Measurements from ENCODE around the gene ADAM12. TPM values are rescaled to one million over a fixed set of nuclear protein-coding genes. Genes with fewer than 3 reads are reported as not detected.

The ADAM12 gene
- polyA plus RNA-seq, 1 of the 3 experiments (the other 2 are of a cell fraction): 25.0 TPM

DNA sequence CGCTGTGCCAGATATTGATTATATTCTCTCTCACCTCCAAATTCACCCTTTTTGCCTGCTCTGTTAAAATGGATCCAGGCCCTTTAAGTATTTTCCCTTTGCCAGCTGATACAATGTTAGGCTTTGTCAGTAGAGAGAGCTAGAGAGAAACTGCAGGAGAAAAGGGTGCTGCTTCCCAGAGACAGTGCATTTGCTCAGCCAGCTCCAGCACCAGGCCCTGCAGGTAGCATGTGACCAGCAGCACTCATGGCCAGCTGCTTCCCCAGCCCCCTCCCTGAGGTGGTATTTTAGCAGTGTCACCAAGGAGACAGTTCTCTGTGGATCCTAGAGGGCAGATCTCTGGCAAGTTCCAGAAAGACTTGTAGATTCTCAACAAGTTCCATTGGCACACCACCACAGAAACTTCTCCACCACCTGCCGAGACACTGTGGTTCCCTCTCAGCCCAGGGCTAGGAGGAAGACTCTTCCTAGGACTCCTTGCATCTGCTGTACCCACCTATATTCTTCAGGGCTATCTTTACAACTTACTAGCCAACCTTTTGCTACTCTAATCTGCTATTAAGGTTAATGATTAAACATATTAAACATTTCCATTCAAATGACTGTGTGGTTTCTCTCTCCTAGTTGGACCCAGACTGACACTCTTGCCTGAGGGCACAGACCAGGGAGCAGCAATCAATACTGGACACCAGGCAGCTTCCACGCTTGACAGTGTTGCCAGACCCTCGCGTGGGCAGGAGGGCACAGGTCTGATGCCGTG lies 35.6 kb upstream of the ADAM12 start:
- Histone ChIP-seq H3K27ac (ENCODE audit: low read depth in 2 of 2, low read length in 1 of 2) (no peak overlapping the region), H3K4me2 (no peak overlapping the region), H2AFZ (ENCODE audit: low read depth) (no peak overlapping the region), H3F3A (replicated peaks; ENCODE audit: insufficient read depth) (no peaks in the 10 kb centered on the region), H3K36me3 (replicated peaks in 1 of 2; ENCODE audit: control insufficient read depth in 1 of 2, insufficient read depth in 2 of 2, low read length in 1 of 2) (no peaks in the 10 kb centered on the region), H3K9me3 (no peaks in the 10 kb centered on the region), H4K20me1 (ENCODE audit: insufficient read depth) (no peaks in the 10 kb centered on the region), H3K9me2 (no peaks in the 10 kb centered on the region), H3K27me3 (ENCODE audit: insufficient read depth) (no peaks in the 10 kb centered on the region), H3K4me1 (ENCODE audit: control insufficient read depth in 1 of 2, insufficient read depth in 2 of 2, low read depth in 1 of 2, low read length in 1 of 2) (peaks cover 0 to 4% of the 10 kb centered on the region in 2 experiments; a peak in 2 of 4 replicates), H3K4me3 (ENCODE audit: low read depth in 2 of 2, low read length in 1 of 2) (no peak overlapping the region), H3K9ac (no peak overlapping the region), H3K79me2 (ENCODE audit: insufficient read depth) (no peaks in the 10 kb centered on the region)
- 70% methylated on average over 6 of the region's 6 CpGs for WGBS (ENCODE audit: low lambda C conversion rate)
- no peak for TF ChIP-seq ELF1 (IDR thresholded peaks at IDR 0.05)
- TF ChIP-seq, protein P1, sequence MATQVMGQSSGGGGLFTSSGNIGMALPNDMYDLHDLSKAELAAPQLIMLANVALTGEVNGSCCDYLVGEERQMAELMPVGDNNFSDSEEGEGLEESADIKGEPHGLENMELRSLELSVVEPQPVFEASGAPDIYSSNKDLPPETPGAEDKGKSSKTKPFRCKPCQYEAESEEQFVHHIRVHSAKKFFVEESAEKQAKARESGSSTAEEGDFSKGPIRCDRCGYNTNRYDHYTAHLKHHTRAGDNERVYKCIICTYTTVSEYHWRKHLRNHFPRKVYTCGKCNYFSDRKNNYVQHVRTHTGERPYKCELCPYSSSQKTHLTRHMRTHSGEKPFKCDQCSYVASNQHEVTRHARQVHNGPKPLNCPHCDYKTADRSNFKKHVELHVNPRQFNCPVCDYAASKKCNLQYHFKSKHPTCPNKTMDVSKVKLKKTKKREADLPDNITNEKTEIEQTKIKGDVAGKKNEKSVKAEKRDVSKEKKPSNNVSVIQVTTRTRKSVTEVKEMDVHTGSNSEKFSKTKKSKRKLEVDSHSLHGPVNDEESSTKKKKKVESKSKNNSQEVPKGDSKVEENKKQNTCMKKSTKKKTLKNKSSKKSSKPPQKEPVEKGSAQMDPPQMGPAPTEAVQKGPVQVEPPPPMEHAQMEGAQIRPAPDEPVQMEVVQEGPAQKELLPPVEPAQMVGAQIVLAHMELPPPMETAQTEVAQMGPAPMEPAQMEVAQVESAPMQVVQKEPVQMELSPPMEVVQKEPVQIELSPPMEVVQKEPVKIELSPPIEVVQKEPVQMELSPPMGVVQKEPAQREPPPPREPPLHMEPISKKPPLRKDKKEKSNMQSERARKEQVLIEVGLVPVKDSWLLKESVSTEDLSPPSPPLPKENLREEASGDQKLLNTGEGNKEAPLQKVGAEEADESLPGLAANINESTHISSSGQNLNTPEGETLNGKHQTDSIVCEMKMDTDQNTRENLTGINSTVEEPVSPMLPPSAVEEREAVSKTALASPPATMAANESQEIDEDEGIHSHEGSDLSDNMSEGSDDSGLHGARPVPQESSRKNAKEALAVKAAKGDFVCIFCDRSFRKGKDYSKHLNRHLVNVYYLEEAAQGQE (IDR thresholded peaks at IDR 0.05; ENCODE audit: low read depth, low read length): no peak
- no peak for TF ChIP-seq MXI1 (IDR thresholded peaks at IDR 0.05; ENCODE audit: low read depth, low read length)
- no peak for TF ChIP-seq GABPA (IDR thresholded peaks at IDR 0.05; ENCODE audit: low read depth)
- TF ChIP-seq TEAD4 (IDR thresholded peaks at IDR 0.05; ENCODE audit: borderline replicate concordance, insufficient read depth): no peak
- no peak for TF ChIP-seq RXRA (IDR thresholded peaks at IDR 0.05; ENCODE audit: borderline replicate concordance, low read depth)
- no peak for TF ChIP-seq FOXJ3 (CRISPR knock-in tag; IDR thresholded peaks at IDR 0.05)
- TF ChIP-seq NFIC (IDR thresholded peaks at IDR 0.05; ENCODE audit: borderline replicate concordance): no peak
- no peak for TF ChIP-seq EP300 (IDR thresholded peaks at IDR 0.05; ENCODE audit: borderline replicate concordance in 1 of 2, low read depth in 1 of 2, low read length in 1 of 2)
- no peak for TF ChIP-seq NRF1 (IDR thresholded peaks at IDR 0.05; ENCODE audit: low read depth, low read length)
- TF ChIP-seq, protein P2, sequence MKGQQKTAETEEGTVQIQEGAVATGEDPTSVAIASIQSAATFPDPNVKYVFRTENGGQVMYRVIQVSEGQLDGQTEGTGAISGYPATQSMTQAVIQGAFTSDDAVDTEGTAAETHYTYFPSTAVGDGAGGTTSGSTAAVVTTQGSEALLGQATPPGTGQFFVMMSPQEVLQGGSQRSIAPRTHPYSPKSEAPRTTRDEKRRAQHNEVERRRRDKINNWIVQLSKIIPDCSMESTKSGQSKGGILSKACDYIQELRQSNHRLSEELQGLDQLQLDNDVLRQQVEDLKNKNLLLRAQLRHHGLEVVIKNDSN (IDR thresholded peaks at IDR 0.05; ENCODE audit: borderline replicate concordance, low read depth): no peak
- TF ChIP-seq, protein P3, sequence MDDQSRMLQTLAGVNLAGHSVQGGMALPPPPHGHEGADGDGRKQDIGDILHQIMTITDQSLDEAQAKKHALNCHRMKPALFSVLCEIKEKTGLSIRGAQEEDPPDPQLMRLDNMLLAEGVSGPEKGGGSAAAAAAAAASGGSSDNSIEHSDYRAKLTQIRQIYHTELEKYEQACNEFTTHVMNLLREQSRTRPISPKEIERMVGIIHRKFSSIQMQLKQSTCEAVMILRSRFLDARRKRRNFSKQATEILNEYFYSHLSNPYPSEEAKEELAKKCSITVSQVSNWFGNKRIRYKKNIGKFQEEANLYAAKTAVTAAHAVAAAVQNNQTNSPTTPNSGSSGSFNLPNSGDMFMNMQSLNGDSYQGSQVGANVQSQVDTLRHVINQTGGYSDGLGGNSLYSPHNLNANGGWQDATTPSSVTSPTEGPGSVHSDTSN (IDR thresholded peaks at IDR 0.05): no peak
- no peak for TF ChIP-seq GATA2 (CRISPR knock-in tag; IDR thresholded peaks at IDR 0.05)
- TF ChIP-seq MEF2A (IDR thresholded peaks at IDR 0.05; ENCODE audit: borderline replicate concordance, low read depth): no peak
- TF ChIP-seq, protein P4, sequence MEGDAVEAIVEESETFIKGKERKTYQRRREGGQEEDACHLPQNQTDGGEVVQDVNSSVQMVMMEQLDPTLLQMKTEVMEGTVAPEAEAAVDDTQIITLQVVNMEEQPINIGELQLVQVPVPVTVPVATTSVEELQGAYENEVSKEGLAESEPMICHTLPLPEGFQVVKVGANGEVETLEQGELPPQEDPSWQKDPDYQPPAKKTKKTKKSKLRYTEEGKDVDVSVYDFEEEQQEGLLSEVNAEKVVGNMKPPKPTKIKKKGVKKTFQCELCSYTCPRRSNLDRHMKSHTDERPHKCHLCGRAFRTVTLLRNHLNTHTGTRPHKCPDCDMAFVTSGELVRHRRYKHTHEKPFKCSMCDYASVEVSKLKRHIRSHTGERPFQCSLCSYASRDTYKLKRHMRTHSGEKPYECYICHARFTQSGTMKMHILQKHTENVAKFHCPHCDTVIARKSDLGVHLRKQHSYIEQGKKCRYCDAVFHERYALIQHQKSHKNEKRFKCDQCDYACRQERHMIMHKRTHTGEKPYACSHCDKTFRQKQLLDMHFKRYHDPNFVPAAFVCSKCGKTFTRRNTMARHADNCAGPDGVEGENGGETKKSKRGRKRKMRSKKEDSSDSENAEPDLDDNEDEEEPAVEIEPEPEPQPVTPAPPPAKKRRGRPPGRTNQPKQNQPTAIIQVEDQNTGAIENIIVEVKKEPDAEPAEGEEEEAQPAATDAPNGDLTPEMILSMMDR (IDR thresholded peaks at IDR 0.05): no peak
- no peak for DNase-seq
- ChIA-PET CTCF (interaction anchor here (1.4 kb wide), 1 partner anchor 10 kb away, joined by 3 read pairs; no protein-coding TSS in a partner anchor), POLR2A (no interaction called here)

Data from SK-N-SH (cell line).